ENCODE measurements around the gene TCF3. TPM values are rescaled to one million over a fixed set of nuclear protein-coding genes. Genes with fewer than 3 reads are reported as not detected.

TCF3 gene
- total and polyA plus RNA-seq, 4 donors: 5.2 to 119 (median 12.8) TPM

DNA sequence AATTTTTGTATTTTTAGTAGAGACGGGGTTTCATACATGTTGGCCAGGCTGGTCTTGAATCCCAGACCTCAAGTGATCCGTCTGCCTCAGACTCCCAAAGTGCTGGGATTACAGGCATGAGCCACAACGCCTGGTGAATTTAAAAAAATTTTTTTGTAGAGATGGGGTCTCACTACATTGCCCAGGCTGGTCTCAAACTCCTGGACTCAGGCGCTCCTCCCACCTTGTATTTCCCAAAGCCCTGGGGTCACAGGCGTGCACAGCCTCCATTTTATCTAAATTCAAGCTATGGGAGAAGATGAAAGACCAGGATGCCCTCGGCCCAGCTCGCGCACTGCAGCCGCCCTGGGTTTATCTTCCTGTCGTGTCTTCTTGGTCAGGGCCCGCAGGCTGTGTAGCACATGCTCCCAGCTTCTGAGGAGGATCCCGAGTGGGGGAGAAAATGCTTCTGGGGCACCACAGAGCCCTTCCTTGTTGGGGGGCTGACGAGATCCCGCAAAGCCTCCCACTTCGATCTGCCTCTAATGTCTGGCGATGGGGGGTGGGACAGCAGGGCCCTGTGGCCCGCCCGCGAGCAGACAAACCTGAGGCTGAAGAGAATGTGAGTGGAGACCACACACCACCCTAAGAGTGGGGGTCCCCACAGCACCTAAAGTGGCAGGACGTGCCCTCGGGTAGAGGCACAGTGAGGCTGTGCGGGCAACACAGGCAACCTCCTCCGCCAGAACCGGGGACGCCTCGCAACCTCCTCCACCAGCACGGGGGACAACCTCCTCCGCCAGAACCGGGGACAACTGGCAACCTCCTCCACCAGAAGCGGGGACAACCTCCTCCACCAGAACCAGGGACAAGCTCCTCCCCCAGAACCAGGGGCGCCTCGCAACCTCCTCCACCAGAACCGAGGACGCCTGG is 15.8 kb downstream of the TCF3 start:
- Histone ChIP-seq H3K9me3 (ENCODE audit: control insufficient read depth in 4 of 4, low read length in 3 of 4) (peaks cover 0 to 2% (median 0%) of the 10 kb centered on the region in 4 donors), H3K4me3 (ENCODE audit: low read depth in 1 of 3, low read length in 3 of 3) (no peak overlapping the region), H3K27me3 (ENCODE audit: control insufficient read depth in 4 of 4, insufficient read depth in 4 of 4, low read length in 3 of 4) (no peaks in the 10 kb centered on the region), H3K36me3 (ENCODE audit: control insufficient read depth in 4 of 4, insufficient read depth in 3 of 4, low read depth in 1 of 4, low read length in 3 of 4) (peaks cover 0 to 5% (median 3%) of the 10 kb centered on the region in 4 donors), H3K9ac (ENCODE audit: low read depth in 1 of 2, low read length in 2 of 2) (no peak overlapping the region), H3K27ac (ENCODE audit: low read depth in 1 of 2, low read length in 2 of 2) (no peak overlapping the region), H3K4me1 (ENCODE audit: control insufficient read depth in 4 of 4, insufficient read depth in 4 of 4, low read length in 3 of 4) (no peaks in the 10 kb centered on the region)
- no peak for DNase-seq (ENCODE audit: low spot score)
- 98% methylated on average over 34 of the region's 34 CpGs for WGBS
- TF ChIP-seq FOXA1 (IDR thresholded peaks at IDR 0.05) (no peak), HNF4A (conservative IDR thresholded peaks at IDR 0.05) (no peak), EGR1 (IDR thresholded peaks at IDR 0.05; ENCODE audit: low read depth in 2 of 2) (no peak), TAF1 (conservative IDR thresholded peaks at IDR 0.05) (no peak), RXRA (IDR thresholded peaks at IDR 0.05) (no peak), JUND (IDR thresholded peaks at IDR 0.05) (no peak), YY1 (IDR thresholded peaks at IDR 0.05) (no peak), GABPA (IDR thresholded peaks at IDR 0.05 in 1 of 2, conservative IDR thresholded peaks at IDR 0.05 in 1 of 2) (no peak), NR2F2 (IDR thresholded peaks at IDR 0.05) (no peak), SP1 (IDR thresholded peaks at IDR 0.05) (no peak)
- TF ChIP-seq, protein P1, sequence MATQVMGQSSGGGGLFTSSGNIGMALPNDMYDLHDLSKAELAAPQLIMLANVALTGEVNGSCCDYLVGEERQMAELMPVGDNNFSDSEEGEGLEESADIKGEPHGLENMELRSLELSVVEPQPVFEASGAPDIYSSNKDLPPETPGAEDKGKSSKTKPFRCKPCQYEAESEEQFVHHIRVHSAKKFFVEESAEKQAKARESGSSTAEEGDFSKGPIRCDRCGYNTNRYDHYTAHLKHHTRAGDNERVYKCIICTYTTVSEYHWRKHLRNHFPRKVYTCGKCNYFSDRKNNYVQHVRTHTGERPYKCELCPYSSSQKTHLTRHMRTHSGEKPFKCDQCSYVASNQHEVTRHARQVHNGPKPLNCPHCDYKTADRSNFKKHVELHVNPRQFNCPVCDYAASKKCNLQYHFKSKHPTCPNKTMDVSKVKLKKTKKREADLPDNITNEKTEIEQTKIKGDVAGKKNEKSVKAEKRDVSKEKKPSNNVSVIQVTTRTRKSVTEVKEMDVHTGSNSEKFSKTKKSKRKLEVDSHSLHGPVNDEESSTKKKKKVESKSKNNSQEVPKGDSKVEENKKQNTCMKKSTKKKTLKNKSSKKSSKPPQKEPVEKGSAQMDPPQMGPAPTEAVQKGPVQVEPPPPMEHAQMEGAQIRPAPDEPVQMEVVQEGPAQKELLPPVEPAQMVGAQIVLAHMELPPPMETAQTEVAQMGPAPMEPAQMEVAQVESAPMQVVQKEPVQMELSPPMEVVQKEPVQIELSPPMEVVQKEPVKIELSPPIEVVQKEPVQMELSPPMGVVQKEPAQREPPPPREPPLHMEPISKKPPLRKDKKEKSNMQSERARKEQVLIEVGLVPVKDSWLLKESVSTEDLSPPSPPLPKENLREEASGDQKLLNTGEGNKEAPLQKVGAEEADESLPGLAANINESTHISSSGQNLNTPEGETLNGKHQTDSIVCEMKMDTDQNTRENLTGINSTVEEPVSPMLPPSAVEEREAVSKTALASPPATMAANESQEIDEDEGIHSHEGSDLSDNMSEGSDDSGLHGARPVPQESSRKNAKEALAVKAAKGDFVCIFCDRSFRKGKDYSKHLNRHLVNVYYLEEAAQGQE (IDR thresholded peaks at IDR 0.05): no peak
- TF ChIP-seq, protein P2, sequence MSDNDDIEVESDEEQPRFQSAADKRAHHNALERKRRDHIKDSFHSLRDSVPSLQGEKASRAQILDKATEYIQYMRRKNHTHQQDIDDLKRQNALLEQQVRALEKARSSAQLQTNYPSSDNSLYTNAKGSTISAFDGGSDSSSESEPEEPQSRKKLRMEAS (IDR thresholded peaks at IDR 0.05): no peak
- TF ChIP-seq, protein P3, sequence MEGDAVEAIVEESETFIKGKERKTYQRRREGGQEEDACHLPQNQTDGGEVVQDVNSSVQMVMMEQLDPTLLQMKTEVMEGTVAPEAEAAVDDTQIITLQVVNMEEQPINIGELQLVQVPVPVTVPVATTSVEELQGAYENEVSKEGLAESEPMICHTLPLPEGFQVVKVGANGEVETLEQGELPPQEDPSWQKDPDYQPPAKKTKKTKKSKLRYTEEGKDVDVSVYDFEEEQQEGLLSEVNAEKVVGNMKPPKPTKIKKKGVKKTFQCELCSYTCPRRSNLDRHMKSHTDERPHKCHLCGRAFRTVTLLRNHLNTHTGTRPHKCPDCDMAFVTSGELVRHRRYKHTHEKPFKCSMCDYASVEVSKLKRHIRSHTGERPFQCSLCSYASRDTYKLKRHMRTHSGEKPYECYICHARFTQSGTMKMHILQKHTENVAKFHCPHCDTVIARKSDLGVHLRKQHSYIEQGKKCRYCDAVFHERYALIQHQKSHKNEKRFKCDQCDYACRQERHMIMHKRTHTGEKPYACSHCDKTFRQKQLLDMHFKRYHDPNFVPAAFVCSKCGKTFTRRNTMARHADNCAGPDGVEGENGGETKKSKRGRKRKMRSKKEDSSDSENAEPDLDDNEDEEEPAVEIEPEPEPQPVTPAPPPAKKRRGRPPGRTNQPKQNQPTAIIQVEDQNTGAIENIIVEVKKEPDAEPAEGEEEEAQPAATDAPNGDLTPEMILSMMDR (IDR thresholded peaks at IDR 0.05; ENCODE audit: low read depth, low read length, missing input control): no peak
- TF ChIP-seq, protein P4, sequence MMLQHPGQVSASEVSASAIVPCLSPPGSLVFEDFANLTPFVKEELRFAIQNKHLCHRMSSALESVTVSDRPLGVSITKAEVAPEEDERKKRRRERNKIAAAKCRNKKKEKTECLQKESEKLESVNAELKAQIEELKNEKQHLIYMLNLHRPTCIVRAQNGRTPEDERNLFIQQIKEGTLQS (IDR thresholded peaks at IDR 0.05): no peak

DNA sequence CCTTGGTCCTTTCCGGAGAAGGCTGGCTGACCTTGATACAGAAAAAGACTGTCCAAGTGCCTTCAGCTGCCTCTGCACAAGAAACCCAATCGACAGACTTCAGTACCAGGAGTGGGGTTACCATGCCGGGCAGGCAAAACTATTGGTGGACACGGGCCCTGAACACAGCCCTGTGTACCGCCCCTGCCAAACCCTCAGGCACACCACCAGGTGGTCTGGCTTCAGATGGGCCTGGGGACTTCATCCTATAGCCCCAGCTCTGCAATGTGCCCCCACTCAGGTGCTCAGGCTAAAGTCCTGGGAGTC is 17.5 kb downstream of the TCF3 start:
- no peak overlapping the region for H3K9ac ChIP-seq (ENCODE audit: low read depth in 1 of 2, low read length in 2 of 2)
- H3K4me3 ChIP-seq (ENCODE audit: low read depth in 1 of 3, low read length in 3 of 3): no peak overlapping the region
- DNase-seq (ENCODE audit: low spot score): no peak
- TF ChIP-seq EGR1 (IDR thresholded peaks at IDR 0.05; ENCODE audit: low read depth in 2 of 2) (no peak), SP1 (IDR thresholded peaks at IDR 0.05) (no peak), TAF1 (conservative IDR thresholded peaks at IDR 0.05) (no peak), GABPA (IDR thresholded peaks at IDR 0.05 in 1 of 2, conservative IDR thresholded peaks at IDR 0.05 in 1 of 2) (no peak), HNF4A (conservative IDR thresholded peaks at IDR 0.05) (no peak), FOXA1 (IDR thresholded peaks at IDR 0.05) (no peak), FOXA2 (IDR thresholded peaks at IDR 0.05) (no peak), YY1 (IDR thresholded peaks at IDR 0.05) (no peak), RAD21 (IDR thresholded peaks at IDR 0.05) (no peak)
- TF ChIP-seq, protein P2 (IDR thresholded peaks at IDR 0.05): no peak
- TF ChIP-seq, protein P1 (IDR thresholded peaks at IDR 0.05): no peak
- H3K9me3 ChIP-seq (ENCODE audit: control insufficient read depth in 4 of 4, low read length in 3 of 4): peaks cover 0 to 2% (median 0%) of the 10 kb centered on the region in 4 donors
- H3K4me1 ChIP-seq (ENCODE audit: control insufficient read depth in 4 of 4, insufficient read depth in 4 of 4, low read length in 3 of 4): no peaks in the 10 kb centered on the region
- no peaks in the 10 kb centered on the region for H3K27me3 ChIP-seq (ENCODE audit: control insufficient read depth in 4 of 4, insufficient read depth in 4 of 4, low read length in 3 of 4)
- H3K36me3 ChIP-seq (ENCODE audit: control insufficient read depth in 4 of 4, insufficient read depth in 3 of 4, low read depth in 1 of 4, low read length in 3 of 4): peaks cover 0 to 6% (median 3%) of the 10 kb centered on the region in 4 donors
- no peak overlapping the region for H3K27ac ChIP-seq (ENCODE audit: low read depth in 1 of 2, low read length in 2 of 2)
- WGBS: 97% methylated on average over 5 of the region's 5 CpGs
